ENCODE results near the gene JARID2.

DNA sequence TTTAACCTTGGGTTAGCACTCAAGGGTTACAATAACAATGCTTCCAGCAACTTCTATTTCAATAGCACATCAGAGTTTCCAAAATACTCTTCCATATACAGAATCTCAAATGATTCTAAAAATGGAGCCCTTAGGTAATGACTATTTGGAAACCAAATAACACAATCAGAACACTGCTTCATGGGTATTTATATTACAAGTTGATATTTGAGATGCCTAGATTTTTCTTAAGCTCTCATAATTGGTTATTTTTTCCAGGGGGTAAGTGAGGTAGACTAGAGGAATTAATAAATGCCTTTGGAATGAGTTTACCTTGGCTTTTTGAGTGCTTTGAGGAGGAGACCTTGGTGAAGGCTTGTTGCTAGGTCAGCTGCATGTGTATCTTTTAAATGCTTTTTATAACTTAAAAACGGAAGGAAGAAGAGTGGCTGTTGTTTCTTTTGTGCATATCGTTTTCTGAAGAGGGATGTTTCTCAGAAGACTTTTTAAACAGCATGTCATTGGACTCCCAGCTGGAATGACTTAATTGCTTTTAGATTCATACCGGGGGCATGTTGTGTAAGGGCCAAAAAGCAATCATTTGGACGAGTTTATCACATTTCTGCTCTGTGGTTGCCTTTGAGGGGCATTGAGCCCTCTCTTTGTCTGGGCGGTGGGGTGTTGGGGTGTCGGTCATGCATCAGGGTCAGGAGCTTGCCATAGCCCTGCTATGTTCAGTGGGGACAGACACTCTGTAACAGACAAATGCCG, 230.9 kb downstream of the JARID2 start:
- TF ChIP-seq, protein P1, sequence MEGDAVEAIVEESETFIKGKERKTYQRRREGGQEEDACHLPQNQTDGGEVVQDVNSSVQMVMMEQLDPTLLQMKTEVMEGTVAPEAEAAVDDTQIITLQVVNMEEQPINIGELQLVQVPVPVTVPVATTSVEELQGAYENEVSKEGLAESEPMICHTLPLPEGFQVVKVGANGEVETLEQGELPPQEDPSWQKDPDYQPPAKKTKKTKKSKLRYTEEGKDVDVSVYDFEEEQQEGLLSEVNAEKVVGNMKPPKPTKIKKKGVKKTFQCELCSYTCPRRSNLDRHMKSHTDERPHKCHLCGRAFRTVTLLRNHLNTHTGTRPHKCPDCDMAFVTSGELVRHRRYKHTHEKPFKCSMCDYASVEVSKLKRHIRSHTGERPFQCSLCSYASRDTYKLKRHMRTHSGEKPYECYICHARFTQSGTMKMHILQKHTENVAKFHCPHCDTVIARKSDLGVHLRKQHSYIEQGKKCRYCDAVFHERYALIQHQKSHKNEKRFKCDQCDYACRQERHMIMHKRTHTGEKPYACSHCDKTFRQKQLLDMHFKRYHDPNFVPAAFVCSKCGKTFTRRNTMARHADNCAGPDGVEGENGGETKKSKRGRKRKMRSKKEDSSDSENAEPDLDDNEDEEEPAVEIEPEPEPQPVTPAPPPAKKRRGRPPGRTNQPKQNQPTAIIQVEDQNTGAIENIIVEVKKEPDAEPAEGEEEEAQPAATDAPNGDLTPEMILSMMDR (IDR thresholded peaks at IDR 0.05) = no peak
- no peak for TF ChIP-seq POLR2A (IDR thresholded peaks at IDR 0.05)
